NT2/D1 (cell line): Measurements from ENCODE around the gene ELOF1.

ENCODE experiments used
- SUZ12 ChIP-seq: IDR thresholded peaks from 2 replicates; pipeline ENCODE4 v1.6.1; 2011; ENCODE audit not compliant: insufficient read length, insufficient read depth; ENCODE audit errors: extremely low read depth
- YY1 ChIP-seq: IDR thresholded peaks from 2 replicates; pipeline ENCODE4 v1.6.1; 2011; ENCODE audit not compliant: insufficient read length, insufficient read depth
- ZNF274 ChIP-seq: IDR thresholded peaks from 2 replicates; pipeline ENCODE4 v1.6.1; 2011; ENCODE audit warnings: mild to moderate bottlenecking, low read depth, low read length

- no peak for TF ChIP-seq ZNF274
- no peak for TF ChIP-seq SUZ12
- TF ChIP-seq YY1: no peak
Observed at GRCh38 chr19:11540645-11541044, 18.4 kb downstream of the ELOF1 start.
